ENCODE measurements around the gene MSH6.

Gene MSH6

DNA sequence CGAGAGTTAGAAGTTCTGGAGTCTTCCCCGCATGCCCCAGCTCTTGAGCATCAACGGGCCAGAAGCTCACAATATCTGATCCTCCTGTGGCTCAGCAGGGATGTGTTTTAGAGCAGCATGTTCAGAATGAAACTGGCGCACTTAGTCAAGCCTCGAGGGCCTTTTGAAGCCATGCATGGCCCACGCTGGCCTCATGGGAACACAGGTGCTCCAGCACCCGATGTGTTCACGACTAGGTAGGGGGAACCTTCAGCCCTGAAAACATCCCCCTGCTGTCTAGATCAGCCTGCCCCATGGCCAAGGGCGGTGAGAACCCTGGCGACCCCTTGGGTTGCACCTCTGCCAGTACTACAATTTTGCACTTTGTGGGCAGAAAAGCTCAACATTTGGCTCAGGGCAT is 32.8 kb downstream of the MSH6 start:
- H3K4me2 ChIP-seq (ENCODE audit: low read depth, low read length): no peak overlapping the region

DNA sequence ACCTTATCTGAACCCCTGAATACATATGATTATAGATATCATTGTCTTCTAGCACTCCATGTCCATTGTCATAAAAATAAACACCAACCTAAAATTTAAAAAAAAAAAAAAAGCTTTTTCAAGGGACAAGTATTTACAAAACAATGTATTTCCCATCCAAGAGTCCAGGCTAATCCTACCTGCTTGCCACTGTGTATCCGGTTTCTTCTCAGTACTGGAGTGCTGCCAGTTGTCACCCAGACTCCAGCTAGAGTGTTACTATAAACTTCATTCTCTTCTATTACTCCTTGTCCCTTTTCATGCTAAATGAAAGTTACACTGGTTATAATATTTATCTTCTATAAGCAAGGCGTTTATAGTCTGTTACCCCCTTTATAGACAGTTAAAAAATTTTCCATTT is 35.8 kb downstream of the MSH6 start:
- no peaks in the 10 kb centered on the region for H3K4me1 ChIP-seq (ENCODE audit: low read length)
- H3K79me2 ChIP-seq (ENCODE audit: low read length): no peaks in the 10 kb centered on the region
- H3K27ac ChIP-seq (ENCODE audit: low read length): no peak overlapping the region
- no peak overlapping the region for H3K4me3 ChIP-seq (ENCODE audit: low read length)
- H4K20me1 ChIP-seq (ENCODE audit: insufficient read depth, low read length): no peaks in the 10 kb centered on the region
- no peaks in the 10 kb centered on the region for H3K27me3 ChIP-seq (replicated peaks; ENCODE audit: insufficient read depth, low read length)
- no peak for TF ChIP-seq CTCF (IDR thresholded peaks at IDR 0.05; ENCODE audit: low read length)
- no peak for TF ChIP-seq EZH2 (optimal IDR thresholded peaks at IDR 0.05; ENCODE audit: low read depth, low read length)
- TF ChIP-seq EZH2phosphoT487 (IDR thresholded peaks at IDR 0.05; ENCODE audit: low read length): no peak
- no peaks in the 10 kb centered on the region for H3K9me3 ChIP-seq (replicated peaks; ENCODE audit: insufficient read depth, low read length)
- H3K9me2 ChIP-seq (replicated peaks; ENCODE audit: insufficient read depth, low read length): no peaks in the 10 kb centered on the region
- no peaks in the 10 kb centered on the region; the same call in 1 of the 2 replicates for H3K36me3 ChIP-seq (replicated peaks; ENCODE audit: insufficient read depth, low read length)
- H3F3A ChIP-seq (ENCODE audit: insufficient read depth, low read length): no peaks in the 10 kb centered on the region; the same call in 1 of the 2 replicates
- H2AFZ ChIP-seq (ENCODE audit: low read length): no peak overlapping the region
- H3K9ac ChIP-seq (ENCODE audit: low read length): no peak overlapping the region
- DNase-seq: no peak
- H3K4me2 ChIP-seq (ENCODE audit: low read depth, low read length): no peak overlapping the region

More for the DNA sequence above, 32.8 kb downstream of the MSH6 start:
- Histone ChIP-seq H2AFZ (ENCODE audit: low read length) (no peak overlapping the region), H3F3A (ENCODE audit: insufficient read depth, low read length) (peaks cover 7% of the 10 kb centered on the region), H3K27ac (ENCODE audit: low read length) (no peak overlapping the region), H4K20me1 (ENCODE audit: insufficient read depth, low read length) (no peaks in the 10 kb centered on the region), H3K27me3 (replicated peaks; ENCODE audit: insufficient read depth, low read length) (no peaks in the 10 kb centered on the region), H3K9me3 (replicated peaks; ENCODE audit: insufficient read depth, low read length) (no peaks in the 10 kb centered on the region), H3K4me3 (ENCODE audit: low read length) (no peak overlapping the region), H3K9ac (ENCODE audit: low read length) (no peak overlapping the region), H3K36me3 (replicated peaks; ENCODE audit: insufficient read depth, low read length) (peaks cover 5% of the 10 kb centered on the region; the same call in 1 of the 2 replicates), H3K79me2 (ENCODE audit: low read length) (no peaks in the 10 kb centered on the region), H3K4me1 (ENCODE audit: low read length) (no peaks in the 10 kb centered on the region), H3K9me2 (replicated peaks; ENCODE audit: insufficient read depth, low read length) (no peaks in the 10 kb centered on the region)
- DNase-seq: no peak
- TF ChIP-seq EZH2 (optimal IDR thresholded peaks at IDR 0.05; ENCODE audit: low read depth, low read length) (no peak), EZH2phosphoT487 (IDR thresholded peaks at IDR 0.05; ENCODE audit: low read length) (no peak), CTCF (IDR thresholded peaks at IDR 0.05; ENCODE audit: low read length) (no peak)

DNA sequence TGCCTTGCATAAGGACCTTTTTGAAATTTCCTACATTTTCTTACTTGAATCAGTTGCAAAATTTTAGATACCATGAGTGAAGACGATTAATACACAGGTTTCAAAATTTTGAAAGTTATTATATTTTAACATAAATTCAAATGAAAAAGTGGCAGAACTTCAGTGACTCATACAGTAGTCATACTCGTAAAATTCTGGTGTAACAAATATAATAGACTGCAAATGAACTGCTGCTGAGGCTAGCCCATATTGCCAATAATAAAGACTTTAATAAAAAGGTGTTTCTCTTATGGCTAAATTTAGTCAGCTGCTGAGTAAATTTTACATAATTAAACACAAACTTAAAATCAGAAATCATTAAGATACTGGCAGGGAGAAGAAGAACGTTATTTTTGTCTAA is 36.9 kb downstream of the MSH6 start:
- no peak overlapping the region for H2AFZ ChIP-seq (ENCODE audit: low read length)
- no peak overlapping the region for H3K4me2 ChIP-seq (ENCODE audit: low read depth, low read length)
- H3K4me1 ChIP-seq (ENCODE audit: low read length): no peaks in the 10 kb centered on the region
- H3K79me2 ChIP-seq (ENCODE audit: low read length): no peaks in the 10 kb centered on the region
- DNase-seq: no peak
- TF ChIP-seq EZH2phosphoT487 (IDR thresholded peaks at IDR 0.05; ENCODE audit: low read length) (no peak), EZH2 (optimal IDR thresholded peaks at IDR 0.05; ENCODE audit: low read depth, low read length) (no peak), CTCF (IDR thresholded peaks at IDR 0.05; ENCODE audit: low read length) (no peak)
- no peaks in the 10 kb centered on the region for H3K9me2 ChIP-seq (replicated peaks; ENCODE audit: insufficient read depth, low read length)
- H3K4me3 ChIP-seq (ENCODE audit: low read length): no peak overlapping the region
- no peak overlapping the region for H3K27ac ChIP-seq (ENCODE audit: low read length)
- H3K36me3 ChIP-seq (replicated peaks; ENCODE audit: insufficient read depth, low read length): no peaks in the 10 kb centered on the region; the same call in 1 of the 2 replicates
- no peaks in the 10 kb centered on the region for H3K9me3 ChIP-seq (replicated peaks; ENCODE audit: insufficient read depth, low read length)
- H3K27me3 ChIP-seq (replicated peaks; ENCODE audit: insufficient read depth, low read length): no peaks in the 10 kb centered on the region
- H3K9ac ChIP-seq (ENCODE audit: low read length): no peak overlapping the region
- H3F3A ChIP-seq (ENCODE audit: insufficient read depth, low read length): no peaks in the 10 kb centered on the region; the same call in 1 of the 2 replicates
- no peaks in the 10 kb centered on the region for H4K20me1 ChIP-seq (ENCODE audit: insufficient read depth, low read length)
